Measurements from ENCODE around the gene CYB561D2. TPM values are rescaled to one million over a fixed set of nuclear protein-coding genes. Genes with fewer than 3 reads are reported as not detected.
A peak's percentile ranks its signal among the peaks of the same experiment; 100 is the strongest.

CYB561D2 gene
- total RNA-seq, 3 donors from 2014 or later (not counting 1 experiment from before 2014, with no cell fraction given) = 39.6 to 54.0 (median 50.5) TPM

DNA sequence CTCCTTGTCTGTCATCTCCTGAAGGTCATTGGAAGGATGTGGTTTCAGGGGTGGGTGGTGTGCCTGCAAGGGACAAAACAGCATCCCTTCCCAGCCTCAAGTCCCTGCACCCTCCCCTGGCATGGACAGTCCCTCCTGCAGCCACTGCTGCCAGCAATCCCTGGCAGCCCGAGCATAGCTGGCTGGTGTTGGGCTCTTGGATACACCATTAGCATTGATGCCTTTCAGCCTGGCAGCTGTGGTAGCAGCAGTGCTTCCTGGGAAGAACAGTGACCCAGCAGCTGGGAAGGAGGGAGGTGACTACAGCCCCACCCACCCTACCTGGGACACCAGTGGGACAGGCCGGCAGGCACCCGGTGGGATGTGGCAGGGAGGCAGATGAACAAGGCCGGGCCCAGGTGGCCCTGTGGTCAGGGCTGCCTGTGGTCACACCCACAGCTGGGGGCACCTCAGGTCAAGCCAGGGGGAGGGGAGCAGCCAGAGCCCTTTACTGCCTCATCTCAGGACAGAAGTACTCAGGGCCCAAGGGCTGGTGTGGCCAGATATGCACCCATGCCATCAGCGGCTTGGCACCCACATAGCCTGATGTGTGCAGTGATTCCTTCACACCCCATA is 41.5 kb downstream of the CYB561D2 start:
- 41% methylated on average over 5 of the region's 5 CpGs for WGBS (ENCODE audit: insufficient coverage)
- ATAC-seq (peak in 1 of 3 donors; percentile 43), DNase-seq (no peak)
- no peaks in the 10 kb centered on the region for H3K9me3 ChIP-seq (ENCODE audit: control insufficient read depth, insufficient read depth, low read length)
- Mint-ChIP-seq H3K4me1 (peaks cover 16 to 36% of the 10 kb centered on the region in 2 donors), H3K27me3 (ENCODE audit: low read depth in 2 of 2) (no peaks in the 10 kb centered on the region), H3K4me3 (no peak overlapping the region), H3K9me3 (no peaks in the 10 kb centered on the region), H3K27ac (peak overlapping the region in 1 of 2 donors; percentile 12), H3K36me3 (no peaks in the 10 kb centered on the region)
- TF ChIP-seq, protein P1, sequence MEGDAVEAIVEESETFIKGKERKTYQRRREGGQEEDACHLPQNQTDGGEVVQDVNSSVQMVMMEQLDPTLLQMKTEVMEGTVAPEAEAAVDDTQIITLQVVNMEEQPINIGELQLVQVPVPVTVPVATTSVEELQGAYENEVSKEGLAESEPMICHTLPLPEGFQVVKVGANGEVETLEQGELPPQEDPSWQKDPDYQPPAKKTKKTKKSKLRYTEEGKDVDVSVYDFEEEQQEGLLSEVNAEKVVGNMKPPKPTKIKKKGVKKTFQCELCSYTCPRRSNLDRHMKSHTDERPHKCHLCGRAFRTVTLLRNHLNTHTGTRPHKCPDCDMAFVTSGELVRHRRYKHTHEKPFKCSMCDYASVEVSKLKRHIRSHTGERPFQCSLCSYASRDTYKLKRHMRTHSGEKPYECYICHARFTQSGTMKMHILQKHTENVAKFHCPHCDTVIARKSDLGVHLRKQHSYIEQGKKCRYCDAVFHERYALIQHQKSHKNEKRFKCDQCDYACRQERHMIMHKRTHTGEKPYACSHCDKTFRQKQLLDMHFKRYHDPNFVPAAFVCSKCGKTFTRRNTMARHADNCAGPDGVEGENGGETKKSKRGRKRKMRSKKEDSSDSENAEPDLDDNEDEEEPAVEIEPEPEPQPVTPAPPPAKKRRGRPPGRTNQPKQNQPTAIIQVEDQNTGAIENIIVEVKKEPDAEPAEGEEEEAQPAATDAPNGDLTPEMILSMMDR (IDR thresholded peaks at IDR 0.05) = no peak
- H3K36me3 ChIP-seq (ENCODE audit: control insufficient read depth, insufficient read depth, low read length) = no peaks in the 10 kb centered on the region
- H3K27ac ChIP-seq (ENCODE audit: low read length) = no peak overlapping the region
- intact Hi-C loops (cut with micrococcal nuclease) = no loop called here
- H3K4me1 ChIP-seq (ENCODE audit: control insufficient read depth, insufficient read depth, low read length) = peaks cover 30% of the 10 kb centered on the region
- H3K27me3 ChIP-seq (ENCODE audit: control insufficient read depth, insufficient read depth, low read length) = no peaks in the 10 kb centered on the region
- H3K4me3 ChIP-seq (ENCODE audit: low read length) = no peak overlapping the region

GRCh38 chr3:50393061-50393460 is 42.4 kb downstream of the CYB561D2 start:
- Histone ChIP-seq H3K27me3 (ENCODE audit: control insufficient read depth, insufficient read depth, low read length) (no peaks in the 10 kb centered on the region), H3K36me3 (ENCODE audit: control insufficient read depth, insufficient read depth, low read length) (no peaks in the 10 kb centered on the region), H3K4me1 (ENCODE audit: control insufficient read depth, insufficient read depth, low read length) (peaks cover 32% of the 10 kb centered on the region), H3K27ac (ENCODE audit: low read length) (no peak overlapping the region), H3K4me3 (ENCODE audit: low read length) (no peak overlapping the region), H3K9me3 (ENCODE audit: control insufficient read depth, insufficient read depth, low read length) (no peaks in the 10 kb centered on the region)
- WGBS (ENCODE audit: insufficient coverage) = 82% methylated on average over 5 of the region's 5 CpGs
- Mint-ChIP-seq H3K27me3 (ENCODE audit: low read depth in 2 of 2) (no peaks in the 10 kb centered on the region), H3K27ac (peak overlapping the region in 1 of 2 donors; percentile 12), H3K4me1 (peaks cover 16 to 42% of the 10 kb centered on the region in 2 donors), H3K4me3 (no peak overlapping the region), H3K36me3 (no peaks in the 10 kb centered on the region), H3K9me3 (no peaks in the 10 kb centered on the region)
- DNase-seq (no peak), ATAC-seq (no peak)
- TF ChIP-seq, protein P1 (IDR thresholded peaks at IDR 0.05) = no peak
- intact Hi-C loops (cut with micrococcal nuclease) = no loop called here

DNA sequence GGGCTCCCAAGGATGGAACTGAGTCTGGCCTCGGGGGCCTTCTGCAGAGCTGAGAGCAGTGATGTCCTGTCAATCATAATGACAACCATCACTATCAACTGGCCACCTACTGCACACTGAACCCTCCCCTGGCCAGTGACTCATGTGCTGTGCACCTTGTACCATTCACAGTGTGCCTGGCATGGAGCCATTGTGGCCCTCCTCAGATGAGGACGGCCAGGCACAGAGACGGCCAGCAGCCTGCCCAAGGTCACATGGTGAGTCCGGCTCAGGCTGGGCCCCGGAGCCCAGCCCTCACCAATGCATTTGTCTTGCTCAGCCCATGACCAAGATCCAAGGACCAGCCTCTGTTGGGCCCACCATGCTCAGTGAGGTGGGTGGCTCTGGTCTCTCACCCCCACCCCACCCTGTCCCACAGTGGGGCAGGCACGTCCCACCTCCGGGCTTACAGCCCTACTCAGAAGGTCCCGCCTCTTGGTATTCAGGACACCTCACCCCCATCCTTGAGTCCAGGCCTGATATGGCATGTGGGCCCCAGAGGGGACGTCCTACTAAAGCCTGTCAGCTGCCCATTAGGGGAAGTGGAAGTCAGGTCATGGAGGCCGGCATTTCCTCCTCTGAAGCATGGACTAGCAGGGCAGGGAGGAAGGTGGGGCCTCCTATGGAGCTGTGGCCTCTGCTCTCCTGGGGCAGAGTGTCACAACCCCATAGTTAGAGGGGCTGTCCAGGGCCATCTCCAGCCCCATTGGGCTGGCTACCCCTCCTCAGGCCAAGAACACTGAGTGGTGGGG is 44.6 kb downstream of the CYB561D2 start:
- ATAC-seq (no peak), DNase-seq (no peak)
- no peaks in the 10 kb centered on the region for H3K27me3 ChIP-seq (ENCODE audit: control insufficient read depth, insufficient read depth, low read length)
- Mint-ChIP-seq H3K27me3 (ENCODE audit: low read depth in 2 of 2) (no peaks in the 10 kb centered on the region), H3K27ac (no peak overlapping the region), H3K4me3 (no peak overlapping the region), H3K4me1 (peaks cover 23 to 56% of the 10 kb centered on the region in 2 donors), H3K36me3 (no peaks in the 10 kb centered on the region), H3K9me3 (no peaks in the 10 kb centered on the region)
- H3K4me1 ChIP-seq (ENCODE audit: control insufficient read depth, insufficient read depth, low read length) = peaks cover 46% of the 10 kb centered on the region
- no peak overlapping the region for H3K4me3 ChIP-seq (ENCODE audit: low read length)
- no peaks in the 10 kb centered on the region for H3K36me3 ChIP-seq (ENCODE audit: control insufficient read depth, insufficient read depth, low read length)
- no peak overlapping the region for H3K27ac ChIP-seq (ENCODE audit: low read length)
- intact Hi-C loops (cut with micrococcal nuclease) = no loop called here
- TF ChIP-seq, protein P1 (IDR thresholded peaks at IDR 0.05) = no peak
- WGBS (ENCODE audit: insufficient coverage) = 82% methylated on average over 10 of the region's 10 CpGs
- no peaks in the 10 kb centered on the region for H3K9me3 ChIP-seq (ENCODE audit: control insufficient read depth, insufficient read depth, low read length)
